VCaP (cell line): ENCODE measurements around the gene S100A9.
"Not testable (repeated sequence)": the region's sequence is repeated elsewhere in the genome, so short reads cannot be mapped to it uniquely, and the experiment has no call there.

Source experiments
- H3K27ac ChIP-seq: fragments of 450-650 bp; 2 replicates; pipeline ENCODE4 v1.5.1; 2017
- CTCF ChIP-seq: fragments of 450-650 bp; conservative IDR thresholded peaks from 2 replicates; pipeline ENCODE4 v1.5.1; 2017; ENCODE audit warnings: mild to moderate bottlenecking, moderate library complexity

The S100A9 gene

DNA sequence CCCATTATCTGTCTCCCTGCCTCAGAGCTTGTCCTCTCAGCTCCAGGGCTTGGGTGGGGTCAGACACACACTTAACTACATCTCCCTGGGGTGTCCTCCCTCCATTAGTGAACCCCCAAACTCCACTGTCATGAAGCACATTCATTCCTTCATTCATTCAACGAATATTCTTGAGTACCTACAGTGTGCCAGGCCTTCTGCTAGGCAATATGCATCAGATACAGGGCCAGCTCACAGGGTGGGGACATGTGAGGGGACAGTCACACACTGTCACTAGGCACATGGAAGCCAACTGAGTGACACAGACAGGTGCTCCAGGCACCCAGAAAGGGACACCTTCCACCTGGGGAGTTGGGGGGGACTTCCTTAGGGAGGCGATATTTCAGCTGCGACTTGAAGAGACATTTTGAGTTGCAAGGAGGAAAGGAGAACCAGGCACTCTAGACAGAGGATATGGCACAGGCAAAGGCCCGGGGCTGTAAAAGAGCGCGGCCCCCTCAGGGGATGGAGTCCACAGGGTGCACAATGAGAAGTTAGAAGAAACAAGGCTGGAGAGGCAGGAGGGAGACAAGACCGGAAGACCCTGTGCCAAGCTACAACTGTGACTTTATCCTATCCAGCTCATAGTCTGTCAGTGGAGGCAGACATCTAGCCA lies 41.9 kb downstream of the S100A9 start:
- no peak for TF ChIP-seq CTCF

DNA sequence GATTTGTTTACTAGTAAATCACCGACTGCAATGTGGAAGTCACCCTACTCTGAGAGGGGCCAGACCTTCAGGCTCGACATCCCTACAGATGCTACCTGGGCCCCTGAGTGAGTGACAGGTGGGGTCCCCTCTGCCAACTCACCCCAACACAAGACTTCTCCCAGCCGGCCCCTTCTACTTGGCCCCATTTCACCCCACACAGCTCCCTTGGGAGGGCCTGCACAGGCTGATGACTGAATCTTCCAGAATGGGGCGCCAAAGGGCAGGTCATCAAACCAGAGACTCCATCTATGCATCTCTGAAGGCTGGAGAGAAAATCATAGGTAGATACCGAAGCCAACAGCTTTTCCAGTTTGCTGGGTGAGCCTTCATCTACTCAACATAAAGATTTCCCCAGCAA lies 42.6 kb downstream of the S100A9 start:
- no peak for TF ChIP-seq CTCF
- H3K27ac ChIP-seq = no peak overlapping the region

More for the DNA sequence above, 41.9 kb downstream of the S100A9 start:
- no peak overlapping the region for H3K27ac ChIP-seq

DNA sequence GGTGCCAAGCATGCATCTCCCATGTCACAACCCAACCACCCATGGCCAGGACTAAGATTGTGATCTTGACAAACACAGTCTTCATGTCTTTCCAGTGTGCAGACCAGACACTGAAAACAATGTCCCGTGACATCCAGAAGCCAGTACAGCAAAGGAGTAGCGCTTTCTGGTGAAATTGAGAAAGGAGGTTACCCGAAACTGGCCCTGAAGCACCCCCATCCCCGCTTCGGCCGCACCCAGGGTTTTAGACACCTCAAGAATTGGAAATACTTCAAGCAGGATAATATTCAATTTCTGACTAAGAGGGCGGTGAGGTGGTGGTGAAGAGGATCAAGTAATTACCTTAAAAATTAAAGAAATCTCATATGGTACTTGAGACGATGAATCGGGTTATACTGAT lies 43.8 kb downstream of the S100A9 start:
- no peak overlapping the region for H3K27ac ChIP-seq
- no peak for TF ChIP-seq CTCF

GRCh38 chr1:153402226-153402625 lies 44.6 kb downstream of the S100A9 start:
- TF ChIP-seq CTCF = no peak
- no peak overlapping the region for H3K27ac ChIP-seq

DNA sequence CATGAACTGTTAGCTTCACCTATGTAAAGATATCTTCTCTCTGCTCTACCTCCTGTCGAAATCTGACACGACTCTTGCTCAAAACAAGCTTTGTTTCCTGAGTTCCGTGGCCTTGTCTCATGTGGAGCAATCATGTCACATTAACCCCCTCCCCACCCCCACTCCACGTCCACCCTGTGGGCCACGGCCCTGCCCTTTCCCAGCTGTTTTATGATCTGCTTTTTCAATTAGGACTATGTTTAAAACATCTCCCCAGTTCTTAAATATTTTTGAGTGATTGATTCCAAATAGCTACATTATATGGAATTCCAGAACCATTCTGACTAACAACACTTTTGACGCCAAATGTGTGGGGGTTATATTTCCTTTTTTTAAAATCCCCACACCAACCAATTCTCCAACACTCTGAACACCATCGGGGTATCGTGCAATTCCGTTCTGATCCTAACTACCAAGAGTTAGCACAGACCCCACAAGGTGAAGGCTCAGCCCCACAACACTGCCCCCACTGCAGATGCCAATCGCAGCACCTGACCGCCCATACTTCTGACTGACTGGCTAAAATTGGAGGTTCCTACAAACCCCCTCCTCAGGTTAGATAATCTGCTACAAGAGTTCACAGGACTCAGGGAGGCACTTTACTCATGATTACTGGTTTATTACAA lies 45.9 kb downstream of the S100A9 start:
- no peak overlapping the region for H3K27ac ChIP-seq
- no peak for TF ChIP-seq CTCF

DNA sequence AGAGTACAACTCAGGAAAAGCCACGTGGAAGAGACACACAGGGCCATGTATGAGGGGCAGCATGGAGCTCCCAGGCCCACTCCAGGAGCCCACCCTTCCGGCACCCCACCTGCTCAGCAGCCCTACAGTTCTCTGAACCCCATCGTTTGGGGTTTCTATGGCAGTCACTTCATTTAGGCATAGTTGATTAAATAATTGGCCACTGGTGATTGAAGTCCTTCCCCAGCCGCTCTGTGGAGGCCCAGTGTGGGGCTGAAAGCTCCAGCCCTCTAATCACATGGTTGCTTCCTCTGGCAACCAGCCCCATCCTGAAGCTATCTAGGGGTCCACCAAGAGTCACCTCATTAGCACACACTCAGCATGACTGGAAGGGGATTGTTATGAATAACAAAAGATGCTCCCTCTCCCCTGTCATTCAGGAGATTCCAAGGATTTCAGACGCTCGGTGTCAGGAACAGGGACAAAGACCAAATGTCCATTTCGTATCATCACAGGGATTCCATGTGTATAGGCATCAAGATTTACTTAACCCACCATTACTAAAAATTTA lies 46.5 kb downstream of the S100A9 start:
- no peak for TF ChIP-seq CTCF
- no peak overlapping the region for H3K27ac ChIP-seq

- H3K27ac ChIP-seq = no peak overlapping the region
- peak; percentile 60 for TF ChIP-seq CTCF
Measured at GRCh38 chr1:153404768-153405167, 47.1 kb downstream of the S100A9 start.

GRCh38 chr1:153405825-153406599 lies 48.4 kb downstream of the S100A9 start:
- H3K27ac ChIP-seq = not testable (repeated sequence)

GRCh38 chr1:153407274-153407673 lies 49.6 kb downstream of the S100A9 start:
- not testable (repeated sequence) for H3K27ac ChIP-seq
